NCI-H1436 (cell line): ENCODE results near the gene THOC7.

Experiments used
- DNase-seq: peaks from one replicate; lab custom pipeline; 2025; lab: John Stamatoyannopoulos, UW

Gene THOC7

GRCh38 chr3:63878394-63879060 is 14.9 kb upstream of the THOC7 start:
- no peak for DNase-seq

DNA sequence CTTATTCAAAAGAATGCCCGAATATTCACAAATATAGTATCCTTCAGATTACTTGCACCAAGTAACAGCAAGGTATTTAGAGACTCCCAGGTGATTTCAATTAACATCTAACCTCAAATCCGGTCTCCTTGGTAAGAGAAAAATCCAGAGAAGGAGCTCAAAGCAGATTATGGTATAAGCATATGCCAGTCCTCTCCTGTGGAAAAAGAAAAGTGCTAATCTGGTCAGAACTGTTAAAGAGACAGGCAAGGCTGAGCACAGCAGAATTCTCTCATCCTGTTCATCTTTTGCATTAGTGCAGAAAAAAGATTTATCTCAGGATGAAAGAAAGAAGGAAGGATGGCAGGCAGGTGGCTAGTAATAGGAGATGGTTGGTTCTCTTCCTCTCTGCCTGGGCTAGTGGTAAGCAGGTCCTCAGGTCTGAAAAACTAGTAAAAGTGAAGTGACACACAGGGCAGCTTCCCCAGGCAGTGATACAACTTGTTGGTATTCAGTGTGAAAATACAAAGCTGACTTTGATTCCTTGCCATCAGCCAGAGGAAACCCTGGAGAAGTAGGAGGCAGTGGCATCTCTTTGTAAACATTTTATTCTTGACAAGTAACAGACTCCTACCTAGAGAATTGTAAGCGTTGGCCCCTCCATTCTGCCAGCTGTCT is 14.3 kb upstream of the THOC7 start:
- DNase-seq = no peak

- DNase-seq = no peak
Measured at GRCh38 chr3:63876260-63876659, 12.7 kb upstream of the THOC7 start.

- DNase-seq = no peak
Measured at GRCh38 chr3:63875510-63875909, 11.9 kb upstream of the THOC7 start.

- no peak for DNase-seq
Measured at GRCh38 chr3:63874769-63875168, 11.2 kb upstream of the THOC7 start.

GRCh38 chr3:63872135-63872924 is 8.7 kb upstream of the THOC7 start:
- DNase-seq = no peak

GRCh38 chr3:63870615-63871005 is 7.0 kb upstream of the THOC7 start:
- no peak for DNase-seq

- no peak for DNase-seq
Measured at GRCh38 chr3:63869940-63870614, 6.5 kb upstream of the THOC7 start.

DNA sequence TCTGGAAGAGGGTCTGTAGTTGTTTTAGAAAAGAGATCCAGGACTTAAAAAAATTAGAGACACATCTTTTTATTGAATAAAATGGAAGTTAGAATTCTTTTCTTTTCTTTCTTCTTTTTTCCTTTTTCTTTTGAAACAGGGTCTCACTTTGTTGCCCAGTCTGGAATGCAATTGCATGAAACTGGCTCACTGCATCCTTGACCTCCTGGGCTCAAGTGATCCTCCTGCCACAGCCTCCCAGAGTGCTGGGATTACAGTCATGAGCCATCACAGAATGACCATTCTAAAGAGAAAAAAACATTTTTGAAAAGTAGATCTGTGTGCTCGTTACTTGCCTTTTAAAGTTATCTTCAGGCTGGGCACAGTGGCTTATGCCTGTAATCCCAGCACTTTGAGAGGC is 3.6 kb upstream of the THOC7 start:
- DNase-seq = no peak

- DNase-seq = no peak
Measured at GRCh38 chr3:63864965-63865327, 1.3 kb upstream of the THOC7 start.

DNA sequence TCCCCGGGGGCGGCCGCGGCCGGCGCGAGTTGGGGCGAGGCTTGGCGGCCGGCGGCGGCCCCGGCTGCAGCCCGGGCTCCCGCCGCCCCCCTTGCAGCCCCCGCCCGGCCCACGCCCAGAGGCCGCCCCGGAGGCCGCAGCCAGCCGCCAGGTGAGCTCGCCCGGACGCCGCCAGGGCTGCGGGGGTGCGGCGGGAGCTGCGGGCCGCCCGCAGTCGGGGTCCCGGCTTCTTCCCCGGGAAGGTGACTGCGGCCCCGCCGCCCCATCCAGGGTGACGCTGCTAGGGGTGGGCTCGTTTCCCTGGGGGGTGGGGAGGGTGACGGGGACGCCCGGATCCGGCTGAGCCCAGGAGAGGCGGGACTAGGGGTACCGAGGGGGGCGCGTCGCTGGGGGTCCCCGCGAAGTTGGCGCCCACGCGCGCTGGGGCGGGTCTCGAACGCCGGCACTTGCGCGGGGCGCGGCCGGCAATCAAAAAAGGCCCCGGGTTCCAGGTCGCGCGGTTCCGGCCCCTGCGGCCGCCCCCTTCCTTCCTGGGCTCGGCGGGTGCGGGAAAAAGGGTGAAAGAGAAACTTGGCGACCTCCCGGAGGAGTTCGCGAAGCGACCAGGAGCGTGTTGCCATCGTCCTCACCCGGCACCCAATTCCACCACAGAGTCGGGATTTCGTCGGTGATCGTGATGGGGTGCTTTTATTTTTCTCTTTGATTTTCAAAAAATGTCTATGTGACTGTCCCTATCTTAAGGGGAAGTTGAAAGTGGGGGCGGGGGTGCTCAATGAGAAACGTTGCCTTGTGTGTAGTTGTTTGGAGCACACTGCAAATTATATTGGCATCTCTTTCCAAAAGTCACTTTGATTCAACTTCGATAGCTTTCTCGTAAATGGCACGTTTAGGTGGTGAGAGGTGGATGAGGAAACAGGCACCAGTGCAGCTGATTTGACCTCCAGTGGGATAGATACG is 681 bp upstream of the THOC7 start:
- DNase-seq = no peak

GRCh38 chr3:63862804-63863149 is 828 bp downstream of the THOC7 start:
- DNase-seq = no peak

GRCh38 chr3:63861306-63861705 is 2.3 kb downstream of the THOC7 start:
- DNase-seq = no peak

DNA sequence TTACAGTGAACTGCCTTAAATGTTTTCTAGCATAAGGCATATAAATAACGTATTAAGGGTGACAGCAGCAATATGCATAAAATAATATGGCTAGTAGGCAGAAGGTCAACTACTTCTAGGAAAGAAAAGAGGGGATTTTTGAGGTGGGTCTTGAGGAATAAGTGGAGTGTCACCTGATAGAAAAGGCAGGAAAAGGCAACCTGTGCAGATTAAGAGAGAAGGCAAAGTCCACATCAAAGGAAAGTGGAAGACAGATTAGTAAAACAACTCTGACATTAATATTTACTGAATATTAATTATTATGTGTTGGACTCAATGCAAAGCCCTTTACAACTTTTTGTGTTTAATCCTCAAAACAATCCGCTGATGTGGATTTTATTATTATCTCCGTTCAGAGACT is 2.8 kb downstream of the THOC7 start:
- no peak for DNase-seq

DNA sequence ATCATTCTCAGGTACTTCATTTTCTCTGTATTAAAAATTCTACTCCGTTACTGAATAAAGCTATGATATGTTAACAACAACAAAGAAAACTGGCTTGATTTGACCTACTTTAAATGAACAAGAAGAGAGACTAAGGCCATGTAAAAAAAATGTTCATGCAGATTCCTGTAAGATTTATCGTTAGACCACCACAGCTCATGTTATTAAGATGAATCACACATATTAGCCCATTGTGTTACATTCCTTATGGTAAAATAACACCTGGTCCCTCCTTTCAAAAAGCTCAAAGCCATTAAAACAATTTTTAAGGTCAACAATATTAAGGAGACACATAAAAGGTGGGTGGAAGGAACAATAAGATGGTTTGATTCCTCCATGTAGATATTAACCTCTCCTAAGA is 6.3 kb downstream of the THOC7 start:
- DNase-seq = no peak

DNA sequence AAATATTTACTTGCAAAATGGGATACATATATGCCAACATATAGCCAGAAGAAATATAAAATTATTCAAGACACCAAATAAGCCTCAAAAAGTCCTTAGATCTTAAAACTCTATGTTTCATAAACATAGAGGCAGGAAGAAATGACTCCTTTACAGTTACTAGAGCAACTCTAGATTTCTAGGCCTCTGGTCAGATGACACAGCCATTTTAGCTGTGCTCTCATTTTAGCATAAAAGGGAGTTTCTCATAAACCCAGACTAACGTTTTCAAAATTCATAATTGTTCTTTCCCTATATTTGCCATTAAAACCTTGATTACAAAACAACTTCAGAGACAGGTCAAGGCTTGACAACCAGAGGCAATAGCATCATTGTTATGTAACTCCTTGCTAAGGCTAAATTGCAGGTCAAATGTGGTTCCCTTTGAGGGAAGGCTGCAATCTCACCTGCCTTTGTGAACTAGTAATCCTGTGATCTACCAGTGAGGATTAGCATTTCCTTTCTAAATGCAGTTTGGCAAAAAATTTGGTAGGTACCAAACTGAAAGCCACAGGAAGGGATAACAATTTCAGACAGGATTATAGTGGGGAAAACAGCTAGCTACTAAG is 8.2 kb downstream of the THOC7 start:
- no peak for DNase-seq

DNA sequence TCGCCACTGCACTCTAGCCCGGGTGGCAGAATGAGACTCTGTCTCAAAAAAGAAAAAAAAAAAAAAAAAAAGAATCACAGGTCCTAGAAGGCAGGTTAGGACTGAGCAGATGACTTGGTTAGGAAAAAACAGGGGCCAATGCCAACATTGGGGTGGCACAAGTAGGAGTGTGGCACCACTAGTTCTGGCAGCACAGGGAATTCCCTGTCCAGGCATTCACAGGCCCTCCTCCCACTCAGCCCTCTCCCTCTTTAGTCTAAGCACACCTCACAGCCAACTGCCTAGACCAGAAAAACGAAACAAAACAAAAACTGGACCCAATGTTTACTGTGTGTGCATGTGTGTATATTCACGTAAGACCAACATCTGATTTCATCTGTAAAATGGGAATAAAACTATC is 10.5 kb downstream of the THOC7 start:
- DNase-seq = no peak

GRCh38 chr3:63851287-63851686 is 12.3 kb downstream of the THOC7 start:
- no peak for DNase-seq

- DNase-seq = no peak
Measured at GRCh38 chr3:63849175-63849574, 14.4 kb downstream of the THOC7 start.

DNA sequence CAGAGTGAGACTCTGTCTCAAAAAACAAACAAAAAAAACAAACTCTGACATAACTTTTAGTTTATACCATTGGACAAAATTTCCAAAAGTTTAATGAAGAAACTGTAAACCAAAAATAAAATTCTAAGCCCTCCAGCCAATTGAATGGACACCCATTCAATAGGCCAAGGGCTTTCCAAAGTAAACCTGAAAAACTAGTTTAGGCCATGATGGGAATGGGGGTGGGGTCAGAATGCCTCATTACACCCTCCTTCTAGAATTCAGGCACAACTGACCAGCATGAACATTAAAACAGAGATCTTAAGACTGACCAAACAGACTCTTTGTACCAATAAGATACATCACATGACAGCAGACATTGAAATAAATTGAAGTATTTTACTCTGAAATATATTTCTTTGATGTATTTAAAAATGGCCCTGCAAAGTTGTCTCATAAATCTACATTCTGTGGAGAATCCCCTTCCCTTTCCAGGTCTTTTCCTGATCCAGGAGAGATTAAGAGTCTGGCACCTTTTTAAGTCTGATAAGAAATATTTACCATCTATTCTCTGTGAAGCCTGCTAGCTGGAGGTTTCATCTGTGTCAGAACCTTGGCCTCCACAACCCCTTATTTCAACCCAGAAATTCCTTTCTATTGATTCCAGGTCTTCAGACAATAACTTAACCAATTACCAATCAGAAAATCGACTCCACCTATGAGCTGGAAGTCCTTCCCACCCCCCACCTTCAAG is 15.7 kb downstream of the THOC7 start:
- no peak for DNase-seq

GRCh38 chr3:63845215-63845614 is 18.4 kb downstream of the THOC7 start:
- DNase-seq = no peak
